IMR-90 (cell line): ENCODE data around the gene APOE. TPM values are rescaled to one million over a fixed set of nuclear protein-coding genes. Genes with fewer than 3 reads are reported as not detected.

Source experiments
- ATAC-seq: fragments of 200-7000 bp; cut with Tn5 transposase; 2 replicates; pipeline ENCODE4 v1.9.1; 2020; ENCODE audit warnings: low read depth, mild to moderate bottlenecking, moderate library complexity
- BruUV-seq: library from RNA; stranded (reverse); fragments of 400-500 nt; replicated peaks from 2 replicates; lab custom pipeline; 2021; lab: Mats Ljungman, UMichigan
- CTCF ChIA-PET: fragments of 300-600 bp; formaldehyde crosslinking; extraction: SDS; loops from one replicate; lab custom pipeline; 2021; ENCODE audit warnings: antibody characterized with exemption; lab: Yijun Ruan, JAX
- POLR2A ChIA-PET: fragments of 300-600 bp; sonication (Branson Sonifier 250); formaldehyde crosslinking; loops from one replicate; lab custom pipeline; 2022; ENCODE audit warnings: antibody characterized with exemption; ENCODE audit not compliant: unreplicated experiment; lab: Charles Lee
- DNase-seq: peaks from one replicate; pipeline ENCODE4 v3.0.0; 2013
- H2AFZ ChIP-seq: replicated peaks from 2 replicates; pipeline ENCODE3; 2013; ENCODE audit warnings: low read length, mild to moderate bottlenecking; ENCODE audit not compliant: poor library complexity
- H2AK5ac ChIP-seq: 2 replicates; pipeline ENCODE4 v1.6.1; 2013; ENCODE audit warnings: low read depth, low read length, inconsistent platforms
- H2AK9ac ChIP-seq: replicated peaks from 2 replicates; pipeline ENCODE3; 2013; ENCODE audit warnings: mild to moderate bottlenecking, low read depth, low read length, moderate library complexity; ENCODE audit not compliant: poor library complexity
- H2BK120ac ChIP-seq: 2 replicates; pipeline ENCODE4 v1.6.1; 2013; ENCODE audit warnings: low read depth, low read length, inconsistent platforms
- H2BK15ac ChIP-seq: 3 replicates; pipeline ENCODE4 v1.6.1; 2013; ENCODE audit warnings: low read depth, low read length, inconsistent platforms
- H2BK20ac ChIP-seq: 2 replicates; pipeline ENCODE4 v1.6.1; 2013; ENCODE audit warnings: low read depth, mild to moderate bottlenecking, inconsistent platforms, low read length, moderate library complexity
- H2BK5ac ChIP-seq: 2 replicates; pipeline ENCODE4 v1.6.1; 2013; ENCODE audit warnings: mild to moderate bottlenecking, low read depth, low read length, inconsistent platforms; ENCODE audit not compliant: poor library complexity, severe bottlenecking
- H3K14ac ChIP-seq: replicated peaks from 2 replicates; pipeline ENCODE4 v1.6.1; 2013; ENCODE audit warnings: low read depth, low read length, inconsistent platforms
- H3K18ac ChIP-seq: 2 replicates; pipeline ENCODE4 v1.6.1; 2013; ENCODE audit warnings: low read depth, low read length, control low read depth
- H3K23ac ChIP-seq: 2 replicates; pipeline ENCODE4 v1.6.1; 2013; ENCODE audit warnings: low read depth, low read length, inconsistent platforms
- H3K27ac ChIP-seq: 2 replicates; pipeline ENCODE4 v1.5.1; 2013; ENCODE audit warnings: mild to moderate bottlenecking, control low read depth, low read length; ENCODE audit not compliant: insufficient read depth
- H3K27me3 ChIP-seq: 2 replicates; pipeline ENCODE4 v1.6.1; 2013; ENCODE audit warnings: low read length; ENCODE audit not compliant: control insufficient read depth, insufficient read depth
- H3K36me3 ChIP-seq: 2 replicates; pipeline ENCODE4 v1.6.1; 2013; ENCODE audit warnings: low read length, mixed read lengths; ENCODE audit not compliant: control insufficient read depth, insufficient read depth
- H3K4ac ChIP-seq: 2 replicates; pipeline ENCODE4 v1.6.1; 2013; ENCODE audit warnings: low read depth, low read length, inconsistent platforms
- H3K4me1 ChIP-seq: 2 replicates; pipeline ENCODE4 v1.6.1; 2013; ENCODE audit warnings: low read length, mixed read lengths; ENCODE audit not compliant: control insufficient read depth, insufficient read depth
- H3K4me2 ChIP-seq: 2 replicates; pipeline ENCODE4 v1.6.1; 2013; ENCODE audit warnings: low read depth, mild to moderate bottlenecking, control low read depth, low read length, moderate library complexity
- H3K4me3 ChIP-seq: 2 replicates; pipeline ENCODE4 v1.5.1; 2013; ENCODE audit warnings: low read depth, mild to moderate bottlenecking, control low read depth, low read length, moderate library complexity; ENCODE audit not compliant: insufficient read depth
- H3K56ac ChIP-seq: 2 replicates; pipeline ENCODE4 v1.6.1; 2013; ENCODE audit warnings: low read length, inconsistent platforms; ENCODE audit not compliant: insufficient read depth; ENCODE audit errors: extremely low read depth
- H3K79me1 ChIP-seq, 2 experiments: 2 replicates each; pipeline ENCODE4 v1.6.1; 2013; ENCODE audit warnings: low read length in 2 of 2, inconsistent platforms in 1 of 2, low read depth in 1 of 2
- H3K9ac ChIP-seq: 2 replicates; pipeline ENCODE4 v1.6.1; 2013; ENCODE audit warnings: low read depth, low read length, control low read depth
- H3K9me1 ChIP-seq: 2 replicates; pipeline ENCODE4 v1.6.1; 2013; ENCODE audit warnings: low read length, inconsistent platforms; ENCODE audit not compliant: insufficient read depth
- H3K9me3 ChIP-seq: 2 replicates; pipeline ENCODE4 v1.6.1; 2013; ENCODE audit warnings: low read length; ENCODE audit not compliant: control insufficient read depth, insufficient read depth
- H4K20me1 ChIP-seq: 2 replicates; pipeline ENCODE4 v1.6.1; 2013; ENCODE audit warnings: low read length, inconsistent platforms; ENCODE audit not compliant: insufficient read depth
- H4K5ac ChIP-seq: 2 replicates; pipeline ENCODE4 v1.6.1; 2013; ENCODE audit warnings: mild to moderate bottlenecking, low read depth, low read length, control low read depth
- H4K8ac ChIP-seq, 2 experiments: 2 replicates each; pipeline ENCODE4 v1.6.1; 2013; ENCODE audit warnings: low read depth in 2 of 2, low read length in 2 of 2, control low read depth in 1 of 2, inconsistent platforms in 1 of 2
- H4K91ac ChIP-seq: 2 replicates; pipeline ENCODE4 v1.6.1; 2013; ENCODE audit warnings: low read depth, low read length, inconsistent platforms; ENCODE audit not compliant: insufficient read depth
- MAZ ChIP-seq: IDR thresholded peaks from 2 replicates; pipeline ENCODE4 v1.6.1; 2012; ENCODE audit warnings: low read depth, mild to moderate bottlenecking, low read length, improper control_type of control experiment, moderate library complexity, borderline replicate concordance
- WGBS, 2 experiments: methylation state at CpG; one replicate each; pipeline versions ENCODE4 v1.1.5 to v1.1.7; 2013; ENCODE audit warnings: missing lambda C conversion rate in 2 of 2; ENCODE audit not compliant: insufficient read length in 1 of 2; ENCODE audit errors: extremely low coverage in 2 of 2; 5-methylcytosine and 5-hydroxymethylcytosine counted together
- dilution Hi-C: fragments of 300-500 bp; cut with HindIII; formaldehyde crosslinking; loops from one replicate; pipeline ENCODE4 v1.14.3; 2018; ENCODE audit warnings: low sequenced_read_pairs; ENCODE audit not compliant: unreplicated experiment
- in situ Hi-C: fragments of 300-500 bp; cut with MboI; formaldehyde crosslinking; loops from 3 replicates; pipeline ENCODE4 v1.14.3; 2019; ENCODE audit warnings: low sequenced_read_pairs, inconsistent platforms, mixed read lengths
- intact Hi-C: fragments of 100-400 bp; cut with micrococcal nuclease; formaldehyde crosslinking; loops from 2 replicates; pipeline ENCODE4 v1.10.0; 2022
- polyA plus RNA-seq, 3 experiments: library from polyadenylated mRNA; depleted of rRNA; stranded (reverse); fragments of >200 nt; gene quantifications; 2 replicates each; pipeline ENCODE4 v1.2.3, GENCODE V29; 2012; ENCODE audit warnings: low replicate concordance in 1 of 3
- total RNA-seq: library from RNA; depleted of rRNA; stranded (reverse); fragments of >200 nt; gene quantifications from 2 replicates; pipeline ENCODE4 v1.2.3, GENCODE V29; 2012

APOE gene
- total and polyA plus RNA-seq, 2 of the 4 experiments (the other 2 are of a cell fraction), result 0.18 to 2.0 TPM

DNA sequence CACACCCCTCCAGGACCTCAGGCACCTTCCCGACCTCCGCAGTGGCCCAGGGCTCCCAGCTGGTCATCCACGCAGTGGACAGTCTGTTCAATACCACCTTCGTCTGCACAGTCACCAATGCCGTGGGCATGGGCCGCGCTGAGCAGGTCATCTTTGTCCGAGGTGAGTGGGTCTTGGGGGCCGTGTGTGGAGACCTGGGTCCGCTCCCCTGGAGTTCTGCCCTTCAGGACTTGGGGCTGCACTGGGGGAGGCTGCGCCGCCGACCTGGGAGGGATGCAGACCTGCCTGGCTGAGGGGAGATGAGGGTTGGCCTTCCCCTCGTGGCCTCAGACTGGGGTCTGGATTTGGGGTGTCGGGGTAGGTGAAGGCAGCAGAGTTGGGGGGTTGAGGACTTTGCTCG lies 31.3 kb upstream of the APOE start:
- POLR2A ChIA-PET, result no interaction called here
- Histone ChIP-seq H2AK9ac (no peak overlapping the region), H3K27me3 (no peaks in the 10 kb centered on the region), H3K23ac (no peak overlapping the region), H3K9me1 (peaks cover 8% of the 10 kb centered on the region; the same call in 1 of the 2 replicates), H3K18ac (no peak overlapping the region), H3K36me3 (peaks cover 81% of the 10 kb centered on the region), H2BK120ac (no peak overlapping the region), H2BK5ac (no peak overlapping the region), H2BK20ac (no peak overlapping the region), H2AFZ (no peak overlapping the region), H3K4me3 (no peak overlapping the region), H4K91ac (no peak overlapping the region), H3K56ac (no peak overlapping the region), H3K9me3 (no peaks in the 10 kb centered on the region), H3K4ac (no peak overlapping the region), H4K8ac (no peak overlapping the region), H4K5ac (no peak overlapping the region), H3K27ac (no peak overlapping the region), H3K9ac (no peak overlapping the region), H3K4me2 (no peak overlapping the region), H3K79me1 (peaks cover 26 to 85% of the 10 kb centered on the region in 2 experiments), H3K4me1 (peaks cover 2% of the 10 kb centered on the region; the same call in 1 of the 2 replicates), H2AK5ac (no peak overlapping the region), H2BK15ac (no peak overlapping the region), H3K14ac (no peak overlapping the region), H4K20me1 (peaks cover 32% of the 10 kb centered on the region)
- CTCF ChIA-PET, result no interaction called here
- 100% methylated on average over 1 of the region's 16 CpGs; no CpG with 5 or more reads in 1 of the 2 experiments for WGBS, 2 experiments
- intact Hi-C loops (no loop called here), in situ Hi-C loops (no loop called here), dilution Hi-C loops (no loop called here)
- DNase-seq (no peak), ATAC-seq (no peak)
- no peak for TF ChIP-seq MAZ
- BruUV-seq, result no TSS peak
